HG02870 (cell line): ENCODE results near the gene DBN1.

Experiments used
- ATAC-seq: cut with Tn5 transposase; IDR thresholded peaks from one replicate; pipeline ENCODE4 v1.9.1; 2021; ENCODE audit warnings: mild to moderate bottlenecking, moderate library complexity; ENCODE audit not compliant: unreplicated experiment

The DBN1 gene

DNA sequence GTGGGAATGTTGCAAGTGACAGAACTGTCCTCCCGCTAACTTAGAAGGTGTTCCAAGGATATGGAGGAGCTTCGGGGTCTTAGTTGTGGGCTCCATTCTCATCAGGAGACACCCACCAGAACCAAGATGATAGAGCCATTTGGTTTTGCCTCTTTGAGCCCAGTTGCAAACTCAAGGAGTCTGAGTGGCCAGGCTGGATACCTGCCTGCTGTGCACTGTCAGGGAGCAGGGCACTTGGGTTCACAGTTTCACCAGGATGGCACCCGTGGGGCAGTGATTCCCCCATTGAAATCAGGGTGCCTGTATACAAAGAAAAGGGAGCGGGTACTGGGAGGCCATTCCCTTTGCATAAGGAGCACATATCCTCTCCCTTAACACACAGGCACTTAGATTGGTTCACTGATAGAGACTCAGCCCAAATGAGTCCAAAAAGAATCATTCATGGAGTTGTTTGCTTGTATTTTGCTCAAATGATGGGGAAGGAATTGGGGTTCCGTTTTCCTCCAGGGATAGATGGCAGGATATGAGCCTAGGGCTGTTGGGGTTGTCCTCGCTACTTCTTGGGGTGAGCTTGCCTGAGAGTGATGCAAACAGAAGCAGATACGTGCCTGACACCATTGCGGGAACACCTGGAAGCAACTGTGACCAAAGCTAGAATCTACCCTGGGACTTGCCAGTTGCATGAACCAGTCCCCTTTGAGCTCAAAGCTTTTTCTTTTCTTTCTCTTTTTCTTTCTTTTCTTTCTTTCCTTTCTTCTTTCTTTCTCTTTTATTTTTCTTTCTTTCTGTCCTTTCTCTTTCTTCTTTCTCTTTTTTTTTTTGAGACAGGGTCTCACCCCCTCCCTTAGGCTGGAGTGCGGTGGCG lies 28.1 kb downstream of the DBN1 start:
- ATAC-seq, result no peak

DNA sequence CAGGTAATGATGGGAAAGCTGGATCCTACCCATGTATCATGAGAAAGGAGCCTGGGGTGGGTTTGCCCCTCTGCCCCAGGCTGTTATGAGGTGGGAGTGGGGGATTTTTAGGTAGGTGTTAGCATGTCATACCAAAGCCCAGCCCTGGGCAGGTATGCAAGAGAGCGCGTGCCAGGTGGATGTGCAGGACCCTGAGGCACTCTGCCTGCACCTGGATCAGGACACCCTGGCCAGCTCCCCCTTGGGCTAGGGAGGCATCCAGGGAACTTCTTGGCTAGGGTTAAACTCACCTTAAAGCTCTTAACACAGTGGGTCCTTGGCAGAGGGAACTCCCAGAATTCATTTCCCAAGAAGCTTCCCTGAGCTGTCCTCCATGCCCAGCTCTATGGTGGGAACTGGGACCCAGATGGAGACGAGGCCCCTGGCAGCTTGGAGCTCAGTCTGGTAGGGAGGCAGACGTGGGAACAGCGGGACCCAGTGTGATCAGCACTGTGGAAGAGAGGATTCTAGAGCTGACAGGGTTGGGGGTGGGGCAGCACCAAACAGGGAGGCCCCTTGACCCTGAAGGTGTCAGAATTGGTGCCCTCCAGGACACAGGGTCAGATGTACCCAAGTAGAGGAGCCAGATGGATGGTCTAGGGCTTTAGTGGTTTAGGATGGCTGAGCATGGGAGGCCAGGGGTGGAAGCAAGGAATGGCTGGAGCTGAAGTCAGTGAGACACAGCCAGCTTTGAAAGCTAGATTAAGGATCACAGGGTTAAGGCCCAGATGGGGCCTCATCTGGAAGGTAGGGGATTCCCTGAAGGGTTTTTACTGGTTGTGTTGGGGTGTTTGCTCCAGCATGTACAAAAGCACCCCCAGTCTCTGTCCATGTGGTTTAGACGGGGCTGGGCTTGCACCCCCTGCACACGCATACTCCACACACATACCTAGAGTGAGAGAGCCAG lies 29.1 kb downstream of the DBN1 start:
- no peak for ATAC-seq

- ATAC-seq, result no peak
Observed at GRCh38 chr5:177443144-177443983, 30.1 kb downstream of the DBN1 start.

- ATAC-seq, result no peak
Observed at GRCh38 chr5:177442066-177442826, 31.2 kb downstream of the DBN1 start.

GRCh38 chr5:177440990-177441780 lies 32.2 kb downstream of the DBN1 start:
- ATAC-seq, result no peak

- ATAC-seq, result no peak
Observed at GRCh38 chr5:177440211-177440989, 33.0 kb downstream of the DBN1 start.

GRCh38 chr5:177439518-177440053 lies 33.8 kb downstream of the DBN1 start:
- ATAC-seq, result no peak

- no peak for ATAC-seq
Observed at GRCh38 chr5:177438468-177438867, 35.0 kb downstream of the DBN1 start.

- ATAC-seq, result no peak
Observed at GRCh38 chr5:177437623-177438022, 35.8 kb downstream of the DBN1 start.

DNA sequence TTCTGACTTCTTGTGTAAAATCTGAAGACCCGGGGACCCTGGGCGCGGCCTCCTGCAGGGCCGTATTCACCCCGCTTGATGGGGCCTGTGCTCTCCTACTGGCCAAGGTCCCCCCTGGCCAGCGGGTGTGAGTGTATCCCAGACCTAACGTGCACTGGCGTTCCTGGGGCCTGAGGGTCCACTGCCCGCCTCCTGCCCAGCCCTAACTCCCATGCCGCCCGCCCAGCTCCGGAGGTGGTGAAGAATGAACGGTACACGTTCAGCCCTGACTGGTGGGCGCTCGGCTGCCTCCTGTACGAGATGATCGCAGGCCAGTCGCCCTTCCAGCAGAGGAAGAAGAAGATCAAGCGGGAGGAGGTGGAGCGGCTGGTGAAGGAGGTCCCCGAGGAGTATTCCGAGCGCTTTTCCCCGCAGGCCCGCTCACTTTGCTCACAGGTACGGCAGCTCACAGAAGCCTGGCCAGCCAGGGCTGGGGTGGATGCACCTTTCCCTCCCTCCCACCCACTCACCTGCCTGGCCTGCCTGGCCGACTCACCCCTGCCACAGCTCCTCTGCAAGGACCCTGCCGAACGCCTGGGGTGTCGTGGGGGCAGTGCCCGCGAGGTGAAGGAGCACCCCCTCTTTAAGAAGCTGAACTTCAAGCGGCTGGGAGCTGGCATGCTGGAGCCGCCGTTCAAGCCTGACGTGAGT lies 37.4 kb downstream of the DBN1 start:
- no peak for ATAC-seq

- ATAC-seq, result no peak
Observed at GRCh38 chr5:177434942-177435738, 38.3 kb downstream of the DBN1 start.

DNA sequence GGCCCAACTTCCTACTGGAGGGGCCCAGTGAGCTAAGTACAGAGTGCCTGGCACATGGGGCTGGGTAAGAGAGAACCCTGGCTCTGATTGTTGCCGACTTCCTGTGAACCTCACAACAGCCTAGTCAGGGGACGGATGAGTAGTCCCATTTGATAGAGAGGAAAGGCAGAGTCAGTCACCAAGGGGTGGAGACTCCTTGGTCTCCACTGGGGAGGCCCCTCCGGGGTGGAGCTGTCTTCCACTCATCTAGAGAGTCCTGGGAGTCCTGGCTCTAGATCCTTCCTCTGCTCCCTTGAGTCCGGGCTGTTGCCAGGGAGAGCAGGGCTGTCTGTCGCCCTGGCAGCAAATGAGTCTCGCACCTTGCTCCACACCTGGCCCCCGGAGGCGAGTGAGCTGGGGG lies 39.0 kb downstream of the DBN1 start:
- no peak for ATAC-seq

DNA sequence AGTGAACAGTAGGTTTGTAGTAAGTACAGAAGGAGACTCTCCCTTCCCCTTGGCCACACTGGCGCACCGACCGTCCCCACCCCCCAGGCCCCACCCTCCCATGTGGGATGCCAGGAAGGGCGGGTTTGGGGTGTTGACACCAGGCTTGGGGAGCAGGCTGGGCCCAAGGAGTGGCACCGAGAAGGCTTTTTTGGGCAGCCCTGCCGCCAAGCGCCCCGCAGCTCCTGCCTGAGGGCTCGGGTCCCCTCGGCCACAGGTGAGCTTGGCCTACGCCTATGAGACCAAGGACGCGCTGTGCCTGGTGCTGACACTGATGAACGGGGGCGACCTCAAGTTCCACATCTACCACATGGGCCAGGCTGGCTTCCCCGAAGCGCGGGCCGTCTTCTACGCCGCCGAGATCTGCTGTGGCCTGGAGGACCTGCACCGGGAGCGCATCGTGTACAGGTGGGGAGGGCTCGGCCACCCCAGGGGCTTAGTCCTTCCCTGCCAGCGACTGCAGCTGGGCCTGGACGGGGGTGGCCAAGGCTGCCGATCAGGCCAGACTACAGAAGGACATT lies 39.7 kb downstream of the DBN1 start:
- ATAC-seq, result no peak

- no peak for ATAC-seq
Observed at GRCh38 chr5:177432839-177433657, 40.4 kb downstream of the DBN1 start.

DNA sequence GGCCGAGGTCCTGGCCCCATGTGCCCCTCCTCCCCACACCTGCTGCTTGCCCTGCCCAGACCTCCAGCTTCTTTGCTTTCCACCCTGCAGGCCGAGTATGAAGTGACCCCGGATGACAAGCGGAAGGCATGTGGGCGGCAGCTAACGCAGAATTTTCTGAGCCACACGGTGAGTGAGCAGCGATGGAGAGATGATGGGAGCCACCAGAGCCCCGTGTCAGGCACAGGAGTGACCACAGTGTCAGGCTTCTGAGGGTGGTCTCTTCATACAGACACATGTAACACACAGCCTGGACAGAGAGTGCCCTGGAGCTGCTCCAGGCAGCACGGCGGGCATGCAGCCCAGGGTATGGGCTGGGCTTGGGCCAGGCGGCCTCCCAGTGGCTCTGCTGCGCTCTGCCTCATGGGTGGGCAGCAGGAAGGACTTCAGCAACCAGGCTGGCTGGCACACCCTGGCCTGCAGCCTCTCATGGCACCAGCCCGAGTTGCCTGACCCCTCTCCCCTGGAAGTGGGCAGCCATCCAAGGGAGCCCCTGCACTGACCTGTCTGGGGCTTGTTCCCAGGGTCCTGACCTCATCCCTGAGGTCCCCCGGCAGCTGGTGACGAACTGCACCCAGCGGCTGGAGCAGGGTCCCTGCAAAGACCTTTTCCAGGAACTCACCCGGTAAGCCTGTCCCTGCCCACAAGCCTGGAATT lies 41.1 kb downstream of the DBN1 start:
- no peak for ATAC-seq
